HG02571 (cell line): Measurements from ENCODE around the gene CREB5.
"Not testable (repeated sequence)": the region's sequence is repeated elsewhere in the genome, so short reads cannot be mapped to it uniquely, and the experiment has no call there.

ENCODE experiments used
- ATAC-seq: cut with Tn5 transposase; IDR thresholded peaks from one replicate; pipeline ENCODE4 v1.9.1; 2021; ENCODE audit warnings: mild to moderate bottlenecking, moderate library complexity; ENCODE audit not compliant: unreplicated experiment

The CREB5 gene

DNA sequence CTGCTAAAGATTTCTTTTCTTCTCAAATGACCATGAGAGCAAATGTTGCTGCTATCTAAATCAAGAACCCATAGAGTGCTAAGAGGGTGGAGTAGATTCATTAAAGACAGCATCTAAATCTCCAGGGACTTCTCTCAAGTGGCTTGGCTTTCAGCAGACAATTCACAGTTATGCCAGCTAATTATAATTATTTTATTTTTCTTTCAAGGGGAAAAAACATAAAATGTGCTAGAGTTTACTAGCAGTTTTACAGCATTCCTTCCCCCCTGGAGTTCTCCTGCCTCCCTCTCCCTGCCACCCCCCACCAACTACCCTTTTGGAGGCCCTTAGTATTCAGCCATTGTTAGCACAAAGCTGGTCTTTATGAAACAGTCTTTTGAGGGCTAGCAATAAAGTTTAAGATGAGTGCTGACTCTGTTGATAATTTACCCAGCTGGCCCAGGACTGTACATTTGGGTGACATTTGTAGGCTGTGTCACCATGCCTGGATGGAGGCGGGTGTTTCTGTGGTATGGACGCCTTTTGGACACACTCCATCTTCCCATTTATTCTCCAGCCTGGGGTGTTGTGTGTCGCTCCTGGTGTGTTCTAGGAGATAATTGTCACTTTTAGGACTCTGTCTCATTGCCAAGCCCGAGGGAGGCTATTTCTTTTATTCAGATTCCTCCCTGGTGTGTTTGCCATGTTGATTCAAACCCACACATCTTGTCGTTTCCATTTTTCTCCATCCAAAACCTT lies 160.2 kb downstream of the CREB5 start:
- no peak for ATAC-seq

DNA sequence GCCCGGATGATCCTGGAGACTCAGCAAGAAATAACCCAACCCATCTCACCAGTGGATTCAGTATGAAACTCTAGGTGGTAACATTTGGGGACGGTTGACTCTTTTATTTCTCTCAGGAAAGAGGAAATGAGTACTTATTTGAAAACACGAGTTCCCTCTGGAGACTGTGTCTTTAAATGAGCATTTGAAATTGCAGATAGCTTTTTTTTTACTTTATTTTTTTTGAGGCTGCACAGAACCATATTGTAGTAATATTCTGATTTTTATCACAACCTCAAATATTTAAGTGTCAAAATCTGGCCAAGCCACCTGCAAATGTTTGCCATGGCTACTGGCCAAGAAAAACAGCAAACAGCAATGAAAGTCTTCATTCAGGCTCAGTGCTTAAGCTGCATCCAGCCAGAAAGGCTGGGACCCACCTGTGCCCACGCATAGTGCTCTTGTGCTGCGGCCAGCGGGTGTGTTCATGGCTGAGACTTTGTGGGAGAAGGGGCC lies 160.8 kb downstream of the CREB5 start:
- no peak for ATAC-seq

DNA sequence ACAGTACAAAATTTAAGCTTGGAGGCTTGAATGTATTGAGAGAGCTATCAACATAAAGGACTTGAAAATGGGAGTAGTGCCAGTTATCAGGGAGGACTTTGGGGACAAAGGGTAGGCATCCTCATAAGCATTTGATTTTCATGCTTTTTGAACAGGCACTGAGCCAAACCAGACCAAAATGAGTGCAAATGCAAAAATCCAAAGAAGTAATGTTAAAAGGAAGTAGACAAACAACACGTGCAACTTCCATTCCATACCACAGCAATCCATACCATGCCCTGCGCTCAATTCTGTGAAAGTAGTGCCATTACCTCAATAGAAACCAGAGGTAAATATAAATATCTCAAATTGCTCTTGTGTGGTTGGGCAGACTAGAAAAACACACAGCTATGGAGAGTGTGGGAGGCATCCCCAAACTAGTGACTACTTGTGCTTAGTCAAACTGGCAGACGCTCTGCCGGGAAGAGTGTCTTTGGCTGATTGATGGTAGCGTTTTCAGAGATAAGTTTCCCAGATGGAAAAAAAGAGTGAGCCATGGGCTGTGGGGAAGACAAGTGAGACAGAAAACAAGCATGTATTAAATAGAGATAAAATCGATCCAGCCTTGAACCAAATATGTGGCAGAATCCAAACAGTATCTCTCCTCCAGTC lies 161.5 kb downstream of the CREB5 start:
- ATAC-seq, result no peak

DNA sequence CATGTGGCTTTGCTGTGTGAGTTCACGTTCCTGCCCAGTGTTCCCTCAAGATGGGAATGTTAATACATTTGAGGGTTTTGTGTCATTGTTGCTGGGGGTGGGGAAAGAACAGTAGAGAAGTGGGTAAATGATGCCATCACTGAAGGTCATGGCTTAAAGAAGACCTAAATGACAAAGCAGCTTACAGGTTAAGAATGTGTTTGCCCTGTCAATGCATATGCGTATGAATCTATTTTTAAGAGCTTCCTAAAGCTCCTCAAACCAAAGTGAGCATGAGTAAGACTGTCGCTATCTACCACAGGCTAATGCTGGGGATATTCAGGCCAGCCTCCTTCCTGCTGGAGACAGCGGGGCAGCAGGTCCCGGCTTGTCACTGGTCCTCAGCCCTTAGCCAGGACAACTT lies 162.9 kb downstream of the CREB5 start:
- ATAC-seq, result no peak

DNA sequence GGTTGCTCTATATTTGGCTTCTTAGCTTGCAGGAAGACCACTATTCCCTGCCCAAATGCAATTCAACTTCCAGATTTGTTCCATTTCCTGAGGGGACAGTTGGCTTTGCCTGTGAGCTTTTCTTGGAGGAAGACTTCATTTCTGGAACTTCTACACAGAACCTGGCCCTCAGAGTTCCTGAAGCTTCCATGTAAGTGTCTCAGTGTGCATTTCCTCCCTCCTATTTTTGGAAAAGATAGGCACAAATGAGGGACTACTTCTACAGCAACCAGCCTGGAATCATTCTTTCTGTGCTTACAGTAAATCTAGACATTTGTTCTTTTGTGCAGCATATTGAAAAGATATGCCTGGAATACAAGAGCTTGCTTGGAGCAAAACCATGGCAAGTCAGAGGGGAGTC lies 164.3 kb downstream of the CREB5 start:
- no peak for ATAC-seq

DNA sequence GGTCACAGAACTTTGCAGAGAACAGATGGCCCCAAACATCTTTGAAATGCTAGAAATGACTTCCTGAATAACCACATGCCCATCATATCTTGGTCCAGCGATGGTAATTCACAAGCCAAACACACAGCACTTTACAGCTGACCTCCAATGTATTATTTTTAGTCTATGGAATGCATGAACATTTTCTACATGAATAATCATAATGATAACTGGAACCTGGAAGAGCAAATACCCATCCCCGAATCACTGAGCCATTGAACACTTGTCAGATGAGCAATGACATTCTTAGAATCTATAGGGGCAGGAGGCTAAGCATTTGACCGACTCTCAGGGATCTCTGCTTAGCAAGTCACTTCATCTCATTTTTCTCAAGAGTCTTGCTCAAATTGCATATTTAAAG lies 167.3 kb downstream of the CREB5 start:
- no peak for ATAC-seq

DNA sequence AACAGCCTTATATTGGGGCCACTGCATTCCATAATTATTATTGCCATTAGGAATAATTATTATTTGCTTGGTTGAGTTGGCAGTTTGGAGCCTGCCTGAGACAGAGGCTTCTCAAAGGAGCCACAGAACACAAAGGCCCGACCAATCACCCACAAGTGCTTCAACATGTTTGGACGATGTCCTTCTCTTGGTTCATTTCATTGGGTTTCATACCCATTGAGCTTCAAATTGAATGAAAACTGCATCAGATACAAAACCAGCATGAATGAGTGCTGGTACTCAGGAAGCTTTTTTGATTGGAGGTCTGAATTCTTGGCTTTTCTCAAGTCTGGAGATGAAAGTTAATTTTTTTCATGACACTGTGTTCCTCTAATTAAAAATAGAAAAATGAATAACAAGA lies 168.3 kb downstream of the CREB5 start:
- no peak for ATAC-seq

DNA sequence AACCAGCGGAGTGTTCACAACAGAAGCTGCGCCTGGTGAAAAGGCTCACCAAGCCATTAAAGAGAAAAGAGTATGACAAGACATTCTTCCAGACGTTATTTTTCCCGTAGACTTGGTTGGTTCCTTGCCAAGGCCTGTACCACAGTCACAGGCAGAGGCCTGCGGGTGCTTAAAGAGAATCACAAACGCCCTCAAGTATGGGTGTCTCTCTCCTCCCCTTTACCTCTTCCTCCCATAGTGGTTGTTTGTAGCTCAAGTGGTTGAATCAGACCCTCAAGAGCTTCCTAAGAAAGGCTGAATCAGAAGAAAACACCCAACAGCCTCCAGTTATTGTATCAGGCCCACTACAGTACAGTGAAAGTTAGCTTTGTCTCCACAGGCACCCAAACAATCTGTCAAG lies 169.0 kb downstream of the CREB5 start:
- ATAC-seq, result no peak

DNA sequence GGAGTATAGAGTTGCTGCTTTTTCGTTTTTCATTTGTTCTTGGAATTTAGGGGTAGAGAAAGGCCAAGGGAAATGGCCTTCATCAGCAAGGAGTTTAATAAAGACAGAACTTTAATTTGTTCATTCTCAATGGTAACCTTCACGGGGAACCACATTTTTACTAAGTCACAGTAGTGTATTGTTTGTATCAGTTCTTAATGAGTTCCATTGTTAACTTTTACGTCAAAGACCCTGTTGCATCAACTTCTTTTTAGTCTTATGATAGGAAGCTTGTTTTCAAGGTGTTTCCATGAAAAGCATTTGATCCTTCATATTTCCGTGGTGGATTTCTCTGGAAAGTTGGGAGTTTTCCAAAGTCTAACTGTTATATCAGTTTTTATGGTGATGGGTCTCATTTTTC lies 169.9 kb downstream of the CREB5 start:
- ATAC-seq, result no peak

DNA sequence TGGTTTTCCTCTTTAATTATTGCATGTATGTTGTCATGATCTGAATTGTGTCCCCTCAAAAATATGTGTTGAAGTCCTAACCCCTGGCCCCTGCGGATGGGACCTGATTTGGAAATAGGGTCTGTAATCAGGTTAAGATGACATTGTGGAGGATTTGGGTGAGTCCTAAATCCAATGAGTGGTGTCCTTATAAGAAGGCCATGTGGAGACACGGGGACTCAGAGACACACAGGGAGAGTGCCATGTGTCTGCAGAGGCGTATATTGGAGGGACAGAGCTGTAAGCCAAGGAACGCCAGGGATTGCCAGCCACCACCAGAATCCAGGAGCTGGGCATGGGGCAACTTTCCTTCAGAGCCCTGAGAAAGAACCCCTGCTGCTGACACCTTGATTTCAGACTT lies 171.9 kb downstream of the CREB5 start:
- no peak for ATAC-seq

DNA sequence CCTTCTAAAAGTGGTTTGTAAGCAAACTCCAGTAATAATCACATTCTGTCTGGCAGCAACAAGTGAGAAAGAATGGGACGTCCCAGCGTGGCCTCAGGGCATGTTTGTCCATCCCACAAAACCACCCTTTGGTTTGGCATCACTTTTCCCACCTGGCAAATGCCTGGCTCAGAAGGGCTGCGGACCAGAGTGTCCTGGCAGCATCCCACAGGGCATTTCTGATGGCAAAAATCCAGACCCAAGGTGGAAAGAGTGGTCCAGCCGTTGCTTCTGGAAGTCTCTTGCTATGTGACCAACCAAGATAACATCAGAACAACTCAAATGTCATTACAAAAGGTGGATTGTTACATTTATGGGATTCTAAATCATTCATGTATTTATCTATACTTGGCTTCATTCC lies 174.4 kb downstream of the CREB5 start:
- ATAC-seq, result no peak

DNA sequence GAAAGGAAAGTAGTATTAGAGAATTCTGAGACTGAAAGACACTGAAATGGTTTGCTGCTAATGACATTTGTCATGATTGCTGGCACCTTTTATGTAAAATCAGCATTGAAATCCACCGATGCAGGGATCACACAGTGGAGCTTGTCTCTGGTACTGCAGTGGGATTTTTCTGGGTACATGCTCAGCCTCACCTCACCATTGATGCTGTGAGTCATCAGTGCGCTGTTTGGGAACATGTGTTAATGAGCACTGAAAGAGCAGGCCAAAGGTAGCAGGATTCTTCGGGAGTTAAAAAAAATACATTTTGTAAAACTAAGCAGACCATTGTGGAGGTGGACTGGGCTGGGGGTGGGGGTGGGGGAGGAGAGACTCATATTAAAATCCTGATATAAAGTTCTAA lies 174.9 kb downstream of the CREB5 start:
- ATAC-seq, result no peak

DNA sequence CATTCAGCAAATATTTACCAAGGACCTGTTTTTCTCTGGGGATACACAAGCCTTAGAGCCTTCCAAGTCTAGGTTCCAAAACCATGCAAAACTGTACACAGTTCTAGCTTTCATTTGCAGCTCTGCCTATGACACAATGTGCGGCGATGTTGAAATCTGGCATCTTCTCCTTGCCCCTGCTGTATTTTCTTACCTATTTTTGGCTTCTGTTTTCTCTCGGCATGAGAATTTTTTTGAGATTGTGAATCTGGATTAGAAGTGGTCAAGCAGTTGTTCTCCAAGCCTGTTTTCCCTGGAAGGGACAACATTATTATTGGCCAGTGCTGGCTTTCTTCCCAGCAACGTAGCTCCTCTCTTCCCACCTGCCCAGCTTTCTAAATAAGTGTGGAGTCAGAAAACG lies 176.3 kb downstream of the CREB5 start:
- ATAC-seq, result no peak

DNA sequence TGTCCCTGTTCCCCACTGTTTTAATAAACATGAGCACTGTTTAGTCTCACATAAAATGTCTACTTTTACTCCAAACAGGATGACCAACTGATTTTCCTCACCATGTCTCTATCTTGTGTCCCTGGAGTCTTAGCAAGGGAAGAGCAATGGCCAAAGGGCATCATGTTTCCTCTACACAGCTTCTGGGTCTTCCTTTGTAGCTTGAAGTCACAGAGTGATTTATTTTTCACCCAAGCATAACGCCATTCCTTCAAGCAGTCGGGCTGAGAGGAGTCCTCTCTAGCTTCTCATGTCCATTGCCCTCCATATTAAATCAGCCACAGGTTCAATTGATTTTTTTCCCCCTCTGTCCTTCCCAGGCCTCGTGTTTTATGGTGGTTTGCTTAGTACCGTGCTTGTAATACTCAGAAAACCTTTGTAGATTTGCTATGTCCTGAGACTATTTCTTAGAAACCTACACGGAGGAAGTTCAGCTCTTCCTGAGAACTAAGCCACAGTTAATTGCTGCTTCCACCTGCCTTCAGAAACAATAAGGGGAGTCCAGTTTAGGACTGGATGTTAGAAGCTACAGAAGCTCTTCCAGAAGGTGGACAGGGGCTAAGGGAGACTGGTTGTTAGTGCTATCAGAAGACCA lies 178.8 kb downstream of the CREB5 start:
- ATAC-seq, result no peak

DNA sequence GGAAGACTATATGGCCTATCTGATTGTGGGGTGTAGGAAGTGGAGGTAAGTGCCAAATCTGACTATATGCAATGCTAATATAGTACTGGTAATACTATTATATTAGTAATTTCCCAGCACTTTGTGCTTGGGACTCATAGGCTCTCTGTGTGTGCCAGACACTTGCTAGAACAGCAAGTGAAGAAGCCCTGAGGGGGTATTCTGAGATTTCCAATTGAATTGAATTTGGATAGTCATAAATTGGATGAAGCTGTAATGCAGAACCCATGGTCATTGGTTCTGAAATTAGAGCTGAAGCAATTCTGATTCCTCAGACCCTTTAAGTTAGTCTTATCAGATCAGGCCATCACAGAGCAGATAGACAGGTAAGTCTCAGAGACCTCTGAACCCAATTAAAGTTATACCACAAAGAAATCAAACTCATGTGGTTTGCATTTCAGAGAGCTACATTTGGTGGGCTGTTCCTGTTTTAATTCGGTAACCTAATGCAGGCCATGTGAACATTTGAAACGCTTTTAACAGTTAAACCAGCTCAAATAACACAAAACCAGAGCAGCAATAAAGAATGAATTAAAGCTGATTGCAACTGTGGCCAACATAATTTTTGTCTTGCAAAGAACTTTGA lies 179.5 kb downstream of the CREB5 start:
- ATAC-seq, result no peak

DNA sequence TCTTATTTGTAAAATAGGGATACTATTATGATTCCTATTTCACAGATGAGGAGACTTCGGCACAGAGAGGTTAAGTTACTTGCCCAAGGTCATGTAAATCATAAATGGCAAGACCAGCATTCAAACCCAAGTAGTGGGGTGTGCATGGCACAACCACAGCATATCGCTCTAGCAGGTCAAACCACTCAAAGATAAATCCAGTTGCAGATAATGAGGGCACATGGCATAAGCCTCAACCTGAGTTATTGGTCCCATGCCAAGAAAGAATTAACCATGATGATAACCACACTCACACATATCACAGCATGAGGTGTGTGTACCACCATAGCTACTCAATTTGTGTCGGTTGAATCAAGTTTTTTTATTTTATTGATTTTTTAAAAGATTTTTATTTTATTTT lies 180.5 kb downstream of the CREB5 start:
- no peak for ATAC-seq

DNA sequence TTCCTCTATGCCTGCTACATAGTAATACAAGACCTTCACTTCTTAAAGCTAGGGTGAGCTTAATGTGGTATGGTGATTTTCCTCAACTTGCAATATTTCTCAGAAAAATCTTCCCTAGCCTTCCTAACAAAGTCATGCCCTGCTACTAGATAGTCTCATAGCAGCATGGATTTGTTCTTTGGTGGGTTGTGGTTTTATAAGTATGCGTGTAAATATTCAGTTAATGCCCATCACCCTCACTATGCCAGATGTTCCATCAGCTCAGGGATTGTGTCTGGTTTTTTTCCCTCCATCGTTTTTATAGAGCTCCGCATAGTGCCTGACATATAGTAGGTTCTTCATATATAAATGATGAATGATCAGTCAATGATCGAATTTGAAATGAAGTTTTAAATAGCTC lies 182.8 kb downstream of the CREB5 start:
- no peak for ATAC-seq

DNA sequence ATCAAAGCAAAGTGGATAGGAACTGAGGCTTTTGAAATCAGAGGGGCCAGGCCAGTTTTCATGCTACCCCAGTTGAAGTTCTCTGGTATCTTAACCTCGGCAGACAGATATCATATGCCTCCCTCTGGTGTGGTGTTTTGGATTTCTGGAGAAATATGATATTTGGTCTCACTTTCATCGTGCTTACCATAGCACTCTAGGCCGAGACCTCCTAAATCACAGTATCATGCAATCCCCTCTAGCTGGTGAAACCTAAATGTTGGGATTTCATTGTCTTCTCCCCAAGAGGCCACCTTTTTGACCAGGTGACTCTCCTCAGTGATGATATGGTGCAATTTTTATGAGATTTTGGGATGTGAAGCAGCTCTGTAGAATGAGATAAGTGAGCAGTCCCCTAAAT lies 183.5 kb downstream of the CREB5 start:
- no peak for ATAC-seq

DNA sequence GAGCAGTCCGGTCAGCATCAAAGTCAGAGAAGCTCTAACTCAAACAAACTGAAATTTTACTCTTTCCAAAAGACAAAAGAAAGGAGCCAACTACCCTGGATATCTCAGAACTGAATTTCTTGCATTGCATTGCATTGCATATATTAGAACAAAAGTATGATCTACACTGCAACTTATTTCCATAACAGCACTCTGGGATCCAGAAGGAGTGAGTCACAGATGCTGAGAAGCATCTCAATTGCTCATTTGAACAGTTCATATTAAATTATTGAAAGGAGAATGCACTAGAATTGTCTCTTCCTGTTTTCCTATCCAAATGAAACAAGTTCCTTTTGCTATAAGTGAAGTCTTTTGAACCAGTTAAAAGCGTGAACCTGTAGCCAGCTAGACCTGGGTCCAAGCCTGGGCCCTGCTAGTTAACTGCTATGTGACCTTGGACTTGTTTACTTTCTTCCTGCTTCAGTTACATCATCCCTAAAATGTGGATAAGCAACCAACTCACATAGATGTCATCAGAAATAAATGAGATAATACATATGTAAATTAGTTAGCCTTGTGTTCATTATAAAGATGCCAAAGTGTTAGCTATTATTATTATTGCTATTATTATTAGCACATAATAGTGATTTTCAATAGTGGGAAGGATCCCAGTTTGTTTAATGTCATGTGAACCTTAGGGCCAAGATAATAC lies 184.1 kb downstream of the CREB5 start:
- ATAC-seq, result no peak

DNA sequence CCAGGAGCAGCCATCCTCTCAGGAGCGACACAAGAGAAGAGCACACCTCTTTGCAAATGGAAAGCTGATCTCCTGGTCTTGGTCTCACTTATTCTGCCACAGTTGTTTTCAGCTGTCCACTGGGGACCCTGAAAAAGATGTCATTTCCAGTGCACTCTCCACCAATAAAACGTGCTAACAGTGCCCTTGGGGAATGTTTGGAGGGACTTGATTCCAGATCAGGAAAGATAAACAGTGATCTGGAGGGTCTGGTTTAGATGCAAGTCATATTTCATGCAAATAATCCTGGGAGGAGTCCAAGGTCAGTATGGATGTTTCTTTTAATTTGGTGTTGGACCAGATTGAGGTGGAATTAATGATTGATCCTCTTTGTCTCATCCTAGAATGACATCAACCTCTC lies 185.0 kb downstream of the CREB5 start:
- ATAC-seq, result no peak

DNA sequence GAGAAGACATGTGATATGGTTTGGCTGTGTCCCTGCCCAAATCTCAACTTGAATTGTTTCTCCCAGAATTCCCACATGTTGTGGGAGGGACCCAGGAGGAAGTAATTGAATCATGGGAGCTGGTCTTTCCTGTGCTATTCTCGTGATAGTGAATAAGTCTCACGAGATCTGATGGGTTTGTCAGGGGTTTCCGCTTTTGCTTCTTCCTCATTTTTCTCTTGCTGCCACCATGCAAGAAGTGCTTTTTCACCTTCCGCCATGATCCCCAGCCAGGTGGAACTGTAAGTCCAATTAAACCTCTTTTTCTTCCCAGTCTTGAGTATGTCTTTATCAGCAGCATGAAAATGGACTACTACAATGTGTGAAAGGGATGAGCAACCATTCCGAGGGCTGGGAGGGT lies 185.7 kb downstream of the CREB5 start:
- not testable (repeated sequence) for ATAC-seq
